Heart left ventricle (tissue), 16 donors: ENCODE measurements around the gene PEX19. TPM values are rescaled to one million over a fixed set of nuclear protein-coding genes. Genes with fewer than 3 reads are reported as not detected.

Source experiments
- ATAC-seq, 4 donors: fragments of 200-7000 bp; cut with Tn5 transposase; one replicate each; pipeline ENCODE4 v1.9.1; 2020 to 2022; ENCODE audit warnings: moderate library complexity in 4 of 4, mild to moderate bottlenecking in 3 of 4, moderate number of reproducible peaks in 1 of 4
- DNase-seq, 5 donors: peaks; one replicate each; pipeline ENCODE4 v3.0.0-alpha.2; 2020
- H3K27ac ChIP-seq, 12 donors: fragments of 200-600 bp; sonication (generic) in 4 of 12; one replicate each; pipeline versions ENCODE4 v1.5.0 to v1.8.0; 2016 to 2022; ENCODE audit warnings: mild to moderate bottlenecking in 2 of 12
- H3K27me3 ChIP-seq, 9 donors: fragments of 200-600 bp; sonication (generic) in 2 of 9; one replicate each; pipeline versions ENCODE4 v1.5.1 to v1.8.0; 2016 to 2022; ENCODE audit warnings: mild to moderate bottlenecking in 3 of 9
- H3K36me3 ChIP-seq, 9 donors: fragments of 200-600 bp; sonication (generic) in 2 of 9; one replicate each; pipeline versions ENCODE4 v1.5.0 to v1.8.0; 2018 to 2022; ENCODE audit warnings: mild to moderate bottlenecking in 2 of 9
- H3K4me1 ChIP-seq, 12 donors: fragments of 200-600 bp; sonication (generic) in 4 of 12; one replicate each; pipeline versions ENCODE4 v1.5.0 to v1.8.0; 2016 to 2022; ENCODE audit warnings: mild to moderate bottlenecking in 3 of 12
- H3K4me3 ChIP-seq, 12 donors: fragments of 200-600 bp; sonication (generic) in 4 of 12; one replicate each; pipeline versions ENCODE4 v1.5.0 to v1.8.0; 2017 to 2022; ENCODE audit warnings: mild to moderate bottlenecking in 9 of 12, moderate library complexity in 4 of 12
- H3K9me3 ChIP-seq, 12 donors: fragments of 200-600 bp; sonication (generic) in 4 of 12; one replicate each; pipeline versions ENCODE4 v1.5.0 to v1.8.0; 2016 to 2022; ENCODE audit warnings: mild to moderate bottlenecking in 1 of 12
- POLR2A ChIP-seq, 2 donors: fragments of 450-650 bp; IDR thresholded peaks; one replicate each; pipeline ENCODE4 v1.6.1; 2017; ENCODE audit warnings: antibody characterized with exemption in 2 of 2, mild to moderate bottlenecking in 2 of 2, moderate library complexity in 2 of 2
- WGBS, 4 donors: extraction: QIAGEN DNeasy Blood & Tissue Kit in 2 of 4; methylation state at CpG; one replicate each; pipeline versions ENCODE4 v1.1.5 to v1.1.7; 2013 to 2018; 5-methylcytosine and 5-hydroxymethylcytosine counted together
- intact Hi-C, 10 donors: fragments of 100-400 bp; cut with DNase I; formaldehyde crosslinking; loops; one replicate each; pipeline versions ENCODE4 v1.11.1 to v1.14.2; 2022
- polyA plus RNA-seq, 2 donors: library from polyadenylated mRNA; stranded (reverse); fragments of 200-250 nt; gene quantifications; one replicate each; pipeline ENCODE4 v1.2.3, GENCODE V29; 2013
- total RNA-seq, 9 donors: library from RNA; depleted of rRNA in 2 of 9; stranded (reverse); fragments of >200 nt in 2 of 9; fragmentation: NEBNext Ultra II Directional in 3 of 9; extraction: Animal tissue kit (Norgen Biotek cat#: 25700) in 3 of 9; gene quantifications; one replicate each; pipeline versions ENCODE4 v1.1.0 to v1.2.4, GENCODE V29; 2016 to 2023
- TF ChIP-seq, protein P1 (sequence below), 12 donors: fragments of 200-600 bp; sonication (generic) in 4 of 12; IDR thresholded peaks; one replicate each; pipeline versions ENCODE4 v1.5.0 to v1.8.0; 2018 to 2022; ENCODE audit warnings: antibody characterized with exemption in 12 of 12, mild to moderate bottlenecking in 5 of 12
- donor health status: ischemic (EF 13 %, LVEDD 7.1; RV severe dilation, severe dysfunction).
- donor health status: healthy with polysubstance abuse.
- donor health status: DM: no; HTN: yes; CAD: no.
- donor health status: DM: no; HTN: no; CAD: no.
- donor health status: ischemic (EF 25% LVEDD 6.9; RV normal size, moderate dysfunction).
- donor health status: ischemic (EF 25% LVEDD 5.7; RV mildly dilated, moderate dysfunction).
- donor health status: healthy.
- donor health status: DM: yes; HTN: yes; CAD: no.
- donor health status: ischemic (EF 35%, LVEDD 5.7; RV mildly dilated, moderate dysfunction).
- donor health status: nonischemic (EF 11% LVEDD 7.7; RV severe dilation, severe dysfunction).
- donor health status: DM: yes; HTN: yes; CAD: no.
- donor health status: PGD.
- donor health status: ischemic (EF 29% LVEDD 5.4; RV normal size, mild dysfunction).
- donor health status: nonischemic (EF 23%, LVEDD 6.1; RV moderate dilation, normal function).

PEX19 gene
- total and polyA plus RNA-seq, 11 donors, result 22.5 to 105 (median 85.3) TPM

DNA sequence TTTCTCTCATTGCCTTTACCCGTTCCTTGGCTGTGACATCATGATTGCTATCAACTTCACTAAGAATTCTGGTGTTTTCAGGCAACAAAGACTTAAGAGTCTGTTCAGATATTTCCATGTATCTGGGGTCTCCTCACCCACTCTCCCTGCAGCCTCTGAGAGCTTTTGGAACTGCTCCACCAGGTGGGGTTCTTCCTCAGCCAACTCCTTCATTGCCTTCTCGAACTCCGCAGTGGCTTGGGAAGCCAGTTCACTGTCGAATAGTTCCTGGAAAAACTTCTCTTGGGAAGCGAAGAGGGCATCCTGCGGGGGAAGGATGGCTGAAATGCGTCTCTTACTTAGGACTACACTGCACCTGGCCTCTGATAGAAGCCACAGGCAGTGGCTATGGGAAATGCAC is 2.1 kb downstream of the PEX19 start:
- Histone ChIP-seq H3K4me3 (no peak overlapping the region), H3K4me1 (peaks cover 0 to 27% (median 19%) of the 10 kb centered on the region in 12 donors), H3K27ac (no peak overlapping the region), H3K9me3 (no peaks in the 10 kb centered on the region), H3K27me3 (no peaks in the 10 kb centered on the region), H3K36me3 (peaks cover 2 to 58% (median 50%) of the 10 kb centered on the region in 9 donors)
- intact Hi-C loops, result no loop called here
- DNase-seq, result no peak
- WGBS, 4 donors, result 90 to 92% (median 91%) methylated on average over 7 of the region's 7 CpGs
- no peak for ATAC-seq
- TF ChIP-seq, protein P1, sequence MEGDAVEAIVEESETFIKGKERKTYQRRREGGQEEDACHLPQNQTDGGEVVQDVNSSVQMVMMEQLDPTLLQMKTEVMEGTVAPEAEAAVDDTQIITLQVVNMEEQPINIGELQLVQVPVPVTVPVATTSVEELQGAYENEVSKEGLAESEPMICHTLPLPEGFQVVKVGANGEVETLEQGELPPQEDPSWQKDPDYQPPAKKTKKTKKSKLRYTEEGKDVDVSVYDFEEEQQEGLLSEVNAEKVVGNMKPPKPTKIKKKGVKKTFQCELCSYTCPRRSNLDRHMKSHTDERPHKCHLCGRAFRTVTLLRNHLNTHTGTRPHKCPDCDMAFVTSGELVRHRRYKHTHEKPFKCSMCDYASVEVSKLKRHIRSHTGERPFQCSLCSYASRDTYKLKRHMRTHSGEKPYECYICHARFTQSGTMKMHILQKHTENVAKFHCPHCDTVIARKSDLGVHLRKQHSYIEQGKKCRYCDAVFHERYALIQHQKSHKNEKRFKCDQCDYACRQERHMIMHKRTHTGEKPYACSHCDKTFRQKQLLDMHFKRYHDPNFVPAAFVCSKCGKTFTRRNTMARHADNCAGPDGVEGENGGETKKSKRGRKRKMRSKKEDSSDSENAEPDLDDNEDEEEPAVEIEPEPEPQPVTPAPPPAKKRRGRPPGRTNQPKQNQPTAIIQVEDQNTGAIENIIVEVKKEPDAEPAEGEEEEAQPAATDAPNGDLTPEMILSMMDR (IDR thresholded peaks at IDR 0.05), result no peak
- no peak for TF ChIP-seq POLR2A (IDR thresholded peaks at IDR 0.05)

DNA sequence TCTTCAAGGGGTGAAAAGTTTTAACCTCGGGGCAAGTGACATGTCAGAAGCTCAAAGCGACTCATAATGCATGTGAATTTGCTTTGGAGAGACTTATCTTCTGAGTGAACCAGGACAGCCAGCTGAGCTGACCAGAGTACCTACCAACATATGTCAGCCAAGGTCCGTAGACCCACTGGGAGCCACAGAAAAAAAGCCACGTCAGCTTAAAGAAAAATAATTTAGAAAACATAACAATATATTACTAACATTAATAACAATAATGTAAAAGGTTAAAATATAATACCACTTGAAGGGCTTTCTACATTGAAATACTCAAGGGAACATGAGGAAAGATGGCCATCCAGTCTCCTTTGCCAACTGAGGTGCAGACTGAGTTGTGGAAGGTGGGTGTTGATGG is 6.9 kb downstream of the PEX19 start:
- H3K27me3 ChIP-seq, result no peaks in the 10 kb centered on the region

GRCh38 chr1:160277330-160277729 is 7.6 kb downstream of the PEX19 start:
- Histone ChIP-seq H3K4me1 (peaks cover 0 to 9% (median 0%) of the 10 kb centered on the region in 12 donors), H3K27me3 (no peaks in the 10 kb centered on the region), H3K27ac (no peak overlapping the region), H3K4me3 (no peak overlapping the region), H3K9me3 (no peaks in the 10 kb centered on the region), H3K36me3 (peaks cover 2 to 70% (median 61%) of the 10 kb centered on the region in 9 donors)
- intact Hi-C loops, result no loop called here
- ATAC-seq (no peak), DNase-seq (no peak)
- WGBS, 4 donors, result 54 to 62% (median 58%) methylated on average over 2 of the region's 2 CpGs
- TF ChIP-seq POLR2A (IDR thresholded peaks at IDR 0.05), result no peak
- TF ChIP-seq, protein P1 (IDR thresholded peaks at IDR 0.05), result no peak

More for the DNA sequence above, 6.9 kb downstream of the PEX19 start:
- ATAC-seq (no peak), DNase-seq (no peak)
- intact Hi-C loops, result no loop called here
- TF ChIP-seq POLR2A (IDR thresholded peaks at IDR 0.05), result no peak
- TF ChIP-seq, protein P1 (IDR thresholded peaks at IDR 0.05), result no peak
- 88 to 93% (median 91%) methylated on average over 4 of the region's 4 CpGs for WGBS, 4 donors
- H3K4me1 ChIP-seq, result peaks cover 0 to 13% (median under 1%) of the 10 kb centered on the region in 12 donors
- no peak overlapping the region for H3K27ac ChIP-seq
- H3K36me3 ChIP-seq, result peaks cover 2 to 75% (median 67%) of the 10 kb centered on the region in 9 donors
- no peaks in the 10 kb centered on the region for H3K9me3 ChIP-seq
- H3K4me3 ChIP-seq, result no peak overlapping the region

GRCh38 chr1:160271025-160271424 is 13.9 kb downstream of the PEX19 start:
- intact Hi-C loops, result no loop called here
- Histone ChIP-seq H3K27ac (no peak overlapping the region), H3K4me3 (no peak overlapping the region), H3K9me3 (no peaks in the 10 kb centered on the region), H3K4me1 (no peaks in the 10 kb centered on the region), H3K36me3 (peaks cover 0 to 6% (median under 1%) of the 10 kb centered on the region in 9 donors), H3K27me3 (no peaks in the 10 kb centered on the region)
- DNase-seq (no peak), ATAC-seq (no peak)
- WGBS, 4 donors, result 74 to 100% (median 89%) methylated on average over 1 of the region's 1 CpG
- TF ChIP-seq POLR2A (IDR thresholded peaks at IDR 0.05), result no peak
- TF ChIP-seq, protein P1 (IDR thresholded peaks at IDR 0.05), result no peak
